ENCODE results near the gene TMEM106A.
"Not testable (repeated sequence)": the region's sequence is repeated elsewhere in the genome, so short reads cannot be mapped to it uniquely, and the experiment has no call there.

TMEM106A gene

GRCh38 chr17:43211480-43212402 is at the start of gene TMEM106A:
TMEM106A (plus strand) TSS chr17:43211875; CDS start chr17:43213042, 1,167 bp downstream.
- peak; percentile 74 for DNase-seq

GRCh38 chr17:43165971-43166370 is 45.7 kb upstream of the TMEM106A start:
- DNase-seq, result not testable (repeated sequence)

GRCh38 chr17:43169561-43170139 is 42.0 kb upstream of the TMEM106A start:
- DNase-seq, result no peak

- DNase-seq, result peak; percentile 95
Measured at GRCh38 chr17:43170140-43170765, 41.4 kb upstream of the TMEM106A start.

- peak; percentile 96 for DNase-seq
Measured at GRCh38 chr17:43170766-43171585, 40.7 kb upstream of the TMEM106A start, which contains the start of gene NBR1. NBR1 (plus strand) TSS chr17:43171214; CDS start chr17:43175800, 4,586 bp downstream.

GRCh38 chr17:43171586-43172487 is 39.8 kb upstream of the TMEM106A start:
- peak; percentile 99 for DNase-seq

- no peak for DNase-seq
Measured at GRCh38 chr17:43175213-43176118, 36.2 kb upstream of the TMEM106A start.

- no peak for DNase-seq
Measured at GRCh38 chr17:43176119-43176570, 35.5 kb upstream of the TMEM106A start.

GRCh38 chr17:43183921-43184320 is 27.8 kb upstream of the TMEM106A start:
- no peak for DNase-seq

- not testable (repeated sequence) for DNase-seq
Measured at GRCh38 chr17:43186656-43187055, 25.0 kb upstream of the TMEM106A start.

GRCh38 chr17:43193251-43193650 is 18.4 kb upstream of the TMEM106A start:
- no peak for DNase-seq

GRCh38 chr17:43199633-43200032 is 12.0 kb upstream of the TMEM106A start:
- no peak for DNase-seq

- no peak for DNase-seq
Measured at GRCh38 chr17:43200127-43200526, 11.5 kb upstream of the TMEM106A start.

- not testable (repeated sequence) for DNase-seq
Measured at GRCh38 chr17:43203013-43203412, 8.7 kb upstream of the TMEM106A start.

- no peak for DNase-seq
Measured at GRCh38 chr17:43210576-43210975, 1.1 kb upstream of the TMEM106A start.

- DNase-seq, result no peak
Measured at GRCh38 chr17:43211123-43211479, 574 bp upstream of the TMEM106A start.

GRCh38 chr17:43212641-43213490 is 1.2 kb downstream of the TMEM106A start:
- DNase-seq, result no peak

GRCh38 chr17:43213545-43213944 is 1.9 kb downstream of the TMEM106A start:
- no peak for DNase-seq

- DNase-seq, result no peak
Measured at GRCh38 chr17:43215341-43215740, 3.7 kb downstream of the TMEM106A start.

Data from NCI-H226 (cell line).